HCT116 (cell line): ENCODE data around the gene RASGEF1C. TPM values are rescaled to one million over a fixed set of nuclear protein-coding genes. Genes with fewer than 3 reads are reported as not detected.

Experiments used
- ATAC-seq: fragments of 200-7000 bp; cut with Tn5 transposase; 2 replicates; pipeline ENCODE4 v1.9.1; 2020; ENCODE audit warnings: mild to moderate bottlenecking, moderate library complexity
- BruUV-seq: library from RNA; stranded (reverse); fragments of 400-500 nt; replicated peaks from 2 replicates; lab custom pipeline; 2021; lab: Mats Ljungman, UMichigan
- CTCF ChIA-PET: fragments of 300-600 bp; sonication (Branson Sonifier 250); formaldehyde crosslinking; loops from one replicate; lab custom pipeline; 2021; ENCODE audit warnings: antibody characterized with exemption; lab: Charles Lee
- POLR2A ChIA-PET: fragments of 300-600, 350-600 bp; sonication (Branson Sonifier 250); formaldehyde crosslinking; loops from one replicate; lab custom pipeline; 2021; ENCODE audit warnings: antibody characterized with exemption; lab: Charles Lee
- RAD21 ChIA-PET, 2 experiments: fragments of 300-600 bp; sonication (Branson Sonifier 250); formaldehyde crosslinking; loops; one replicate each; lab custom pipeline; 2023; ENCODE audit warnings: low total read pairs in 2 of 2; ENCODE audit not compliant: uncharacterized antibody in 2 of 2, unreplicated experiment in 2 of 2, low non-redundant PET in 1 of 2; lab: Charles Lee
- DNase-seq: peaks from one replicate; pipeline ENCODE4 v3.0.0-alpha.2; 2010; ENCODE audit warnings: low read depth, low spot score
- H2AFZ ChIP-seq: fragments of 200-600 bp; shearing (Covaris generic), sonication (generic); 2 replicates; pipeline ENCODE4 v1.6.1; 2017; ENCODE audit warnings: low read depth, mixed run types, mixed read lengths, antibody characterized with exemption, low read length; ENCODE audit not compliant: poor library complexity, severe bottlenecking
- H3K27ac ChIP-seq: 2 replicates; pipeline ENCODE4 v1.5.1; 2012; ENCODE audit warnings: low read depth, low read length
- H3K27me3 ChIP-seq: fragments of 200-600 bp; sonication (generic); 2 replicates; pipeline ENCODE4 v1.6.1; 2016; ENCODE audit warnings: mixed run types, low read length, mixed read lengths; ENCODE audit not compliant: insufficient read depth
- H3K36me3 ChIP-seq, 2 experiments: fragments of 200-500 bp in 1 of 2; fragments of 200-600 bp in 1 of 2; sonication (Bioruptor generic) in 1 of 2; sonication (generic) in 1 of 2; 2 replicates each; pipeline versions ENCODE4 v1.5.1 to v1.6.1; 2014 to 2016; ENCODE audit warnings: low read length in 2 of 2, inconsistent platforms in 1 of 2, mixed read lengths in 1 of 2, mixed run types in 1 of 2; ENCODE audit not compliant: insufficient read depth in 2 of 2, control insufficient read depth in 1 of 2
- H3K4me1 ChIP-seq, 2 experiments: fragments of 200-600 bp in 1 of 2; sonication (generic) in 1 of 2; 2 replicates each; pipeline versions ENCODE4 v1.5.1 to v1.6.1; 2012 to 2017; ENCODE audit warnings: low read length in 2 of 2, inconsistent platforms in 1 of 2, mild to moderate bottlenecking in 1 of 2, mixed read lengths in 1 of 2, mixed run types in 1 of 2, moderate library complexity in 1 of 2; ENCODE audit not compliant: insufficient read depth in 2 of 2, control insufficient read depth in 1 of 2
- H3K4me2 ChIP-seq: fragments of 200-600 bp; sonication (generic); 2 replicates; pipeline ENCODE4 v1.6.1; 2017; ENCODE audit warnings: mixed run types, low read length, mixed read lengths
- H3K4me3 ChIP-seq, 2 experiments: fragments of 200-600 bp in 1 of 2; sonication (generic) in 1 of 2; replicated peaks in 1 of 2; 2 replicates each; pipeline ENCODE4 v1.5.1; 2011 to 2016; ENCODE audit warnings: low read length in 2 of 2, control low read depth in 1 of 2, low read depth in 1 of 2, mild to moderate bottlenecking in 1 of 2, mixed read lengths in 1 of 2, mixed run types in 1 of 2
- H3K79me2 ChIP-seq: fragments of 200-600 bp; sonication (generic); 2 replicates; pipeline ENCODE4 v1.6.1; 2017; ENCODE audit warnings: mild to moderate bottlenecking, mixed run types, low read length, moderate library complexity, mixed read lengths; ENCODE audit not compliant: insufficient read depth
- H3K9ac ChIP-seq: fragments of 200-600 bp; sonication (generic); 2 replicates; pipeline ENCODE4 v1.6.1; 2016; ENCODE audit warnings: low read length, mixed read lengths
- H3K9me2 ChIP-seq: fragments of 200-600 bp; sonication (generic), shearing (Covaris generic); 2 replicates; pipeline ENCODE4 v1.6.1; 2017; ENCODE audit warnings: mixed run types, mild to moderate bottlenecking, moderate library complexity; ENCODE audit not compliant: insufficient read depth
- H3K9me3 ChIP-seq, 2 experiments: fragments of 200-500 bp in 1 of 2; fragments of 200-600 bp in 1 of 2; sonication (Bioruptor generic) in 1 of 2; sonication (generic) in 1 of 2; 2 replicates each; pipeline ENCODE4 v1.6.1; 2014 to 2017; ENCODE audit warnings: low read length in 2 of 2, mixed read lengths in 2 of 2, inconsistent platforms in 1 of 2, low read depth in 1 of 2, mild to moderate bottlenecking in 1 of 2, mixed run types in 1 of 2, moderate library complexity in 1 of 2; ENCODE audit not compliant: control insufficient read depth in 1 of 2, insufficient read depth in 1 of 2
- H4K20me1 ChIP-seq: fragments of 200-600 bp; sonication (generic), shearing (Covaris generic); 2 replicates; pipeline ENCODE4 v1.6.1; 2017; ENCODE audit warnings: mixed run types, mild to moderate bottlenecking, moderate library complexity; ENCODE audit not compliant: insufficient read depth
- CEBPB ChIP-seq: IDR thresholded peaks from 2 replicates; pipeline ENCODE4 v1.6.1; 2012; ENCODE audit warnings: low read depth
- CTCF ChIP-seq, 3 experiments: fragments of 200-600 bp in 1 of 3; sonication (generic) in 1 of 3; IDR thresholded peaks in 2 of 3; conservative IDR thresholded peaks in 1 of 3; 2 replicates each; pipeline ENCODE4 v1.5.1; 2012 to 2017; ENCODE audit warnings: low read depth in 2 of 3, low read length in 2 of 3, antibody characterized with exemption in 1 of 3, borderline replicate concordance in 1 of 3, control low read depth in 1 of 3, mild to moderate bottlenecking in 1 of 3, mixed read lengths in 1 of 3, mixed run types in 1 of 3, moderate library complexity in 1 of 3; ENCODE audit not compliant: insufficient read depth in 1 of 3
- ELF1 ChIP-seq: IDR thresholded peaks from 2 replicates; pipeline ENCODE4 v1.6.1; 2012; ENCODE audit warnings: low read depth, borderline replicate concordance
- JUND ChIP-seq: IDR thresholded peaks from 2 replicates; pipeline ENCODE4 v1.6.1; 2012
- POLR2AphosphoS5 ChIP-seq: IDR thresholded peaks from 2 replicates; pipeline ENCODE4 v1.6.1; 2011; ENCODE audit warnings: mild to moderate bottlenecking, low read depth, low read length, moderate library complexity
- SRF ChIP-seq: IDR thresholded peaks from 2 replicates; pipeline ENCODE4 v1.6.1; 2012; ENCODE audit warnings: low read depth
- TCF7L2 ChIP-seq: IDR thresholded peaks from 2 replicates; pipeline ENCODE4 v1.7.0; 2011; ENCODE audit warnings: borderline replicate concordance, inconsistent platforms; ENCODE audit not compliant: insufficient read depth, insufficient read length; ENCODE audit errors: extremely low read depth
- YY1 ChIP-seq: IDR thresholded peaks from 2 replicates; pipeline ENCODE4 v1.6.1; 2011; ENCODE audit warnings: low read length, low read depth, moderate library complexity, mild to moderate bottlenecking; ENCODE audit not compliant: insufficient replicate concordance; ENCODE audit errors: extremely low read depth
- ZNF274 ChIP-seq: fragments of 200-500 bp; sonication (Bioruptor generic); IDR thresholded peaks from 2 replicates; pipeline ENCODE4 v1.6.1; 2014; ENCODE audit warnings: mild to moderate bottlenecking, low read depth, low read length, inconsistent platforms
- intact Hi-C: fragments of 100-400 bp; cut with micrococcal nuclease; formaldehyde crosslinking; loops from 2 replicates; pipeline ENCODE4 v1.10.0; 2022
- total RNA-seq: library from RNA; stranded (reverse); gene quantifications from one replicate; pipeline ENCODE4 v1.2.1, GENCODE V29; 2021; ENCODE audit not compliant: unreplicated experiment
- TF ChIP-seq, protein P1 (sequence below): IDR thresholded peaks from 2 replicates; pipeline ENCODE4 v1.6.1; 2012; ENCODE audit warnings: low read depth
- TF ChIP-seq, protein P2 (sequence below): IDR thresholded peaks from 2 replicates; pipeline ENCODE4 v1.6.1; 2012

The RASGEF1C gene
- total RNA-seq, 1 experiment from 2014 or later: 1.2 TPM

DNA sequence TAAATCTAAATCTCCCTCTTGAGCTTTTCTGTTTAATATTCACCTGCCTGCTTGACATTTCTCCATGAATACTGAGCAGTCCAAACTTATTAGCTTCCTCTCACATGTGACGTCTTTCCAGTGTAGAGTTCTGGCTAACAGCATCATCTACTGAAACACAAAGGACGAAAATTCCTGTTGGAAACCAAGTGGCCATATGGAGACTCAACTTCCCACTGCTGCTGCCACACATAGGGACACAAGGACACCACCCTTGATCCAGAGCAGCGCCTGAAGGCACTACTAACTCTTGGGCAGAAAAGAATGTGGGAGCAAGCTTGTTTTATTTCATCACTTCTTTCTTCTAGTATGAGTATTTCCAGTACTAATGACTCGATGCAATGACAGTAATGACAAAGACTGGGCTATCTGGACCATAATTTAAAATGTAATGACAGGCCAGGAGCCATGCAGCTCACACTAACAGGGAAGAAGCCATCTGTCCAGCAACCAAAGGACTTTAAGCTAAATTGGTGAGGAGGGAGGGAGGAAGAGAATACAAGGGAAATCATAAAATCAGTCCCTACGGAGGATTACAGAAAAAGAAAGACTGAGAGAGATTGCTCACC, 156.7 kb downstream of the RASGEF1C start:
- H3K79me2 ChIP-seq: peaks cover 26% of the 10 kb centered on the region
- H3K27me3 ChIP-seq: no peaks in the 10 kb centered on the region
- no TSS peak for BruUV-seq
- intact Hi-C loops: no loop called here
- DNase-seq: no peak
- no peak overlapping the region for H3K9ac ChIP-seq
- CTCF ChIA-PET: no interaction called here
- RAD21 ChIA-PET: no interaction called here
- POLR2A ChIA-PET: no interaction called here
- no peak overlapping the region for H2AFZ ChIP-seq
- ATAC-seq: no peak
- TF ChIP-seq TCF7L2 (no peak), ZNF274 (no peak), ELF1 (no peak), SRF (no peak), CTCF (IDR thresholded peaks at IDR 0.05 in 2 of 3, conservative IDR thresholded peaks at IDR 0.05 in 1 of 3; ENCODE audit: borderline replicate concordance in 1 of 3, insufficient read depth in 1 of 3, low read depth in 2 of 3, low read length in 2 of 3) (no peak), POLR2AphosphoS5 (no peak), JUND (no peak), YY1 (no peak), CEBPB (no peak)
- TF ChIP-seq, protein P1, sequence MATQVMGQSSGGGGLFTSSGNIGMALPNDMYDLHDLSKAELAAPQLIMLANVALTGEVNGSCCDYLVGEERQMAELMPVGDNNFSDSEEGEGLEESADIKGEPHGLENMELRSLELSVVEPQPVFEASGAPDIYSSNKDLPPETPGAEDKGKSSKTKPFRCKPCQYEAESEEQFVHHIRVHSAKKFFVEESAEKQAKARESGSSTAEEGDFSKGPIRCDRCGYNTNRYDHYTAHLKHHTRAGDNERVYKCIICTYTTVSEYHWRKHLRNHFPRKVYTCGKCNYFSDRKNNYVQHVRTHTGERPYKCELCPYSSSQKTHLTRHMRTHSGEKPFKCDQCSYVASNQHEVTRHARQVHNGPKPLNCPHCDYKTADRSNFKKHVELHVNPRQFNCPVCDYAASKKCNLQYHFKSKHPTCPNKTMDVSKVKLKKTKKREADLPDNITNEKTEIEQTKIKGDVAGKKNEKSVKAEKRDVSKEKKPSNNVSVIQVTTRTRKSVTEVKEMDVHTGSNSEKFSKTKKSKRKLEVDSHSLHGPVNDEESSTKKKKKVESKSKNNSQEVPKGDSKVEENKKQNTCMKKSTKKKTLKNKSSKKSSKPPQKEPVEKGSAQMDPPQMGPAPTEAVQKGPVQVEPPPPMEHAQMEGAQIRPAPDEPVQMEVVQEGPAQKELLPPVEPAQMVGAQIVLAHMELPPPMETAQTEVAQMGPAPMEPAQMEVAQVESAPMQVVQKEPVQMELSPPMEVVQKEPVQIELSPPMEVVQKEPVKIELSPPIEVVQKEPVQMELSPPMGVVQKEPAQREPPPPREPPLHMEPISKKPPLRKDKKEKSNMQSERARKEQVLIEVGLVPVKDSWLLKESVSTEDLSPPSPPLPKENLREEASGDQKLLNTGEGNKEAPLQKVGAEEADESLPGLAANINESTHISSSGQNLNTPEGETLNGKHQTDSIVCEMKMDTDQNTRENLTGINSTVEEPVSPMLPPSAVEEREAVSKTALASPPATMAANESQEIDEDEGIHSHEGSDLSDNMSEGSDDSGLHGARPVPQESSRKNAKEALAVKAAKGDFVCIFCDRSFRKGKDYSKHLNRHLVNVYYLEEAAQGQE: no peak
- TF ChIP-seq, protein P2, sequence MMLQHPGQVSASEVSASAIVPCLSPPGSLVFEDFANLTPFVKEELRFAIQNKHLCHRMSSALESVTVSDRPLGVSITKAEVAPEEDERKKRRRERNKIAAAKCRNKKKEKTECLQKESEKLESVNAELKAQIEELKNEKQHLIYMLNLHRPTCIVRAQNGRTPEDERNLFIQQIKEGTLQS: no peak
- TF ChIP-seq, all 23 proteins: peak for 0
- peaks cover 0 to 10% of the 10 kb centered on the region in 2 experiments; a peak in 1 of 4 replicates for H3K4me1 ChIP-seq
- no peaks in the 10 kb centered on the region for H3K9me3 ChIP-seq
- no peak overlapping the region for H3K27ac ChIP-seq
- no peaks in the 10 kb centered on the region for H4K20me1 ChIP-seq
- H3K36me3 ChIP-seq: no peaks in the 10 kb centered on the region
- no peak overlapping the region for H3K4me2 ChIP-seq
- no peak overlapping the region for H3K4me3 ChIP-seq
- H3K9me2 ChIP-seq: no peaks in the 10 kb centered on the region

Other genes starting within 250 kb of the RASGEF1C start
- 34.9 TPM for gene RNF130, start 137.5 kb downstream of the RASGEF1C start, total RNA-seq
- 43.4 TPM for gene MAPK9, start 82.9 kb upstream of the RASGEF1C start, total RNA-seq
- 16.1 TPM for gene GFPT2, start 144.1 kb upstream of the RASGEF1C start, total RNA-seq